Upper lobe of right lung (tissue), 1 donor: Measurements from ENCODE around the gene SMARCA2. TPM values are rescaled to one million over a fixed set of nuclear protein-coding genes. Genes with fewer than 3 reads are reported as not detected.

Experiments used
- ATAC-seq: fragments of 200-7000 bp; cut with Tn5 transposase; one replicate; pipeline ENCODE4 v1.9.1; 2020; ENCODE audit warnings: mild to moderate bottlenecking, moderate library complexity
- DNase-seq: peaks from one replicate; pipeline ENCODE4 v3.0.0-alpha.2; 2020
- H3K27ac ChIP-seq: fragments of 200-600 bp; one replicate; pipeline ENCODE4 v1.8.0; 2022
- H3K27me3 ChIP-seq: fragments of 200-600 bp; one replicate; pipeline ENCODE4 v1.8.0; 2022; ENCODE audit warnings: mild to moderate bottlenecking
- H3K36me3 ChIP-seq: fragments of 200-600 bp; one replicate; pipeline ENCODE4 v1.8.0; 2022
- H3K4me1 ChIP-seq: fragments of 200-600 bp; one replicate; pipeline ENCODE4 v1.8.0; 2022
- H3K4me3 ChIP-seq: fragments of 200-600 bp; one replicate; pipeline ENCODE4 v1.8.0; 2022; ENCODE audit warnings: mild to moderate bottlenecking
- H3K9me3 ChIP-seq: fragments of 200-600 bp; one replicate; pipeline ENCODE4 v1.8.0; 2022
- CTCF ChIP-seq: fragments of 200-600 bp; IDR thresholded peaks from one replicate; pipeline ENCODE4 v1.8.0; 2022; ENCODE audit warnings: antibody characterized with exemption
- intact Hi-C: fragments of 100-400 bp; cut with DNase I; formaldehyde crosslinking; loops from one replicate; pipeline ENCODE4 v1.11.0; 2022
- total RNA-seq: library from RNA; stranded (reverse); fragmentation: NEBNext Ultra II Directional; extraction: Animal tissue kit (Norgen Biotek cat#: 25700); gene quantifications from one replicate; pipeline ENCODE4 v1.2.1, GENCODE V29; 2021
- donor health status: DM: no; HTN: yes; CAD: no; lungs with severe emphysema.

The SMARCA2 gene
- total RNA-seq, 1 donor from 2014 or later: 147 TPM

DNA sequence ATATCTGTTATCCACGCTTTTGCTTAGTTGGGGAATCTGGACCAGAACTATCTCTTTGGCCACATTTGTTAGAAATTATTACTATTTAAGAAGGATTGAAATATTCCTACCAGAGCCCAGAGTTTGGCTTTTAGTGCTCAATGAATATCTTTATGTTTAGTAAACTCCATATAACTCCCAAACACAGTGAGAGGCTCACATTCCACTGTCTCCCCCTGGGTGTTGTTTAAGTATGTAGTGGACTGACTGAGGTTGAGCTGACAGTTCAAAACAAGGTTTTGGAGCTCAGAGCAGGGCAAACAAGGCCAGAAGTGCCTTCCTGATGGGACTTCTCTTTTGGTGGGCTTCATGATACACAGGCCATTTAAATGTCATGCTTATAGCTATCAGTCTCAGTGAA, 216.0 kb downstream of the SMARCA2 start:
- Histone ChIP-seq H3K4me3 (no peak overlapping the region), H3K4me1 (peaks cover 9% of the 10 kb centered on the region), H3K9me3 (no peaks in the 10 kb centered on the region), H3K27me3 (no peaks in the 10 kb centered on the region), H3K27ac (no peak overlapping the region), H3K36me3 (no peaks in the 10 kb centered on the region)
- no peak for DNase-seq
- intact Hi-C loops: no loop called here
- TF ChIP-seq CTCF: no peak
- ATAC-seq: no peak

- no peaks in the 10 kb centered on the region for H3K9me3 ChIP-seq
- DNase-seq (no peak), ATAC-seq (no peak)
- intact Hi-C loops: no loop called here
- no peak overlapping the region for H3K4me3 ChIP-seq
- TF ChIP-seq CTCF: no peak
- H3K36me3 ChIP-seq: no peaks in the 10 kb centered on the region
- H3K27ac ChIP-seq: no peak overlapping the region
- H3K27me3 ChIP-seq: no peaks in the 10 kb centered on the region
- peaks cover 9% of the 10 kb centered on the region for H3K4me1 ChIP-seq
These were observed 216.7 kb downstream of the SMARCA2 start for GRCh38 chr9:2231829-2232228.

DNA sequence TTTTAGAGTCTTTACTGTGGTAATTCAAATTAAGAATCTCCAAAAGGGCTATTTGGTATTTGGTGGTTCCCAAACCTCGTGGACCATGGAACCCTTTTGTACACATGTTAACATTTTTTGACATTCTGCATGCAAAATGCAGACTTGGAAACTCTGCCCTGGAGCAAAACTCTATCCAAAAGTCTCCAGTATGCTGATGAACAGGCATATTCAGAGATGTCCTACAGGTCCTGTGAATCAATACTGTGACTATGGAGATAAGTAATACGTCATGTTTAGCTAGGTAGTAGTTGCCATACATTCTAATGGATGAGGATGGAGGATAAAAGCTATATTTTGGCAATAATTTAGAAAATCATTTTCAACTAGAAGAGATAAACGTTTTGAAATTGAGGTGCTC, 218.1 kb downstream of the SMARCA2 start:
- Histone ChIP-seq H3K4me1 (peaks cover 9% of the 10 kb centered on the region), H3K27ac (no peak overlapping the region), H3K9me3 (no peaks in the 10 kb centered on the region), H3K4me3 (no peak overlapping the region), H3K36me3 (no peaks in the 10 kb centered on the region), H3K27me3 (no peaks in the 10 kb centered on the region)
- ATAC-seq: no peak
- intact Hi-C loops: no loop called here
- DNase-seq: no peak
- no peak for TF ChIP-seq CTCF

DNA sequence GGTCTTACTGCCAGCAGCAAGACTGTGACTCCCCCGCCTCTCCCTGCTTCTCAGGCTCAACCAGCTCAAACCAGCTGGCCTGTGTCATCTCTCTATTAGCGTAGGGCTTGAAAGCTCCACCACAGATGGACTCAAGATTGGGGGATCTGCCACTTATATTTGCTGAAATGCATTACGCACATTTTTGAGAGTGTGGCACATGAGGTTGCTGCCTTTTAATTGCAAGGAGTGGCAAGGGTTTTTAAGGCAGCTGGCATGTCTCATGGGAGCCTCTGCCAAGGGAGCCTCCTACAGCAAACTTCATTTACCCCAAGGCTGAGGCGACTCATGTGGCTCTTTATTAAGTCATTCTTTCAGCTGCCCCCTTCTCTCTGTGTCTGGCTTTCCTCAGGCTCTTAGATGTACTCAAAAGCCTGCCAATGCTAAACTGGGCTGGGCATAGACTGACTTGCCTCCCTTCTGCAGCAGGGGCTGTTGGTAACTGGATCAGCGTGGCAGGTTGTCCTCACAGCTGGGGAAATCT, 219.3 kb downstream of the SMARCA2 start:
- no peak for TF ChIP-seq CTCF
- no peak overlapping the region for H3K4me3 ChIP-seq
- no peaks in the 10 kb centered on the region for H3K9me3 ChIP-seq
- DNase-seq: no peak
- no peaks in the 10 kb centered on the region for H3K36me3 ChIP-seq
- intact Hi-C loops: no loop called here
- peak; percentile 59 for ATAC-seq
- no peak overlapping the region for H3K27ac ChIP-seq
- H3K27me3 ChIP-seq: no peaks in the 10 kb centered on the region
- peaks cover 3% of the 10 kb centered on the region for H3K4me1 ChIP-seq

- DNase-seq (no peak), ATAC-seq (no peak)
- Histone ChIP-seq H3K27me3 (no peaks in the 10 kb centered on the region), H3K4me3 (no peak overlapping the region), H3K9me3 (no peaks in the 10 kb centered on the region), H3K4me1 (no peaks in the 10 kb centered on the region), H3K36me3 (no peaks in the 10 kb centered on the region), H3K27ac (no peak overlapping the region)
- intact Hi-C loops: no loop called here
- no peak for TF ChIP-seq CTCF
These were observed 220.5 kb downstream of the SMARCA2 start for GRCh38 chr9:2235623-2236022.

DNA sequence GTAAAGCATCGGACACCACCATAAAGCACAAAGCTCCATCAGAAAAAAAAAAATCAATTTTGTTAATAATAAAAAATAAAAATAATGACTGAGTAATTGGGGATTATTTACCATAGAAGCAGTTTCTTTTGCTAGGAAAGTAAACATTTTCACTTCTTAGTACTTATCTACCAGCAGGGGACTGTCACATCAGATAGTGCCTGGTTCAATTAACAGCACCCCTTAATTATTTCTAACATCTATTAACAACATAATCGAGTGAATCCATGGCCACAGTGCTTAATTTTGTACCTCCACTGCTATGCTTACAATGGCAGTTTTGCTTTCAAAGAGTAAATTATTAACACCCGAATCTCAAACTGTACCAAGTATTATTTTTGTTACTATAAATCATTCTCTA, 221.7 kb downstream of the SMARCA2 start:
- H3K4me1 ChIP-seq: peaks cover 4% of the 10 kb centered on the region
- ATAC-seq (no peak), DNase-seq (no peak)
- no peak overlapping the region for H3K4me3 ChIP-seq
- H3K27me3 ChIP-seq: no peaks in the 10 kb centered on the region
- TF ChIP-seq CTCF: no peak
- intact Hi-C loops: no loop called here
- H3K27ac ChIP-seq: no peak overlapping the region
- no peaks in the 10 kb centered on the region for H3K36me3 ChIP-seq
- no peaks in the 10 kb centered on the region for H3K9me3 ChIP-seq
